ENCODE results near the gene APOBEC3G.
"Not testable (repeated sequence)": the region's sequence is repeated elsewhere in the genome, so short reads cannot be mapped to it uniquely, and the experiment has no call there.

- not testable (repeated sequence) for TF ChIP-seq CTCF, POLR2A, EP300 (IDR thresholded peaks at IDR 0.05)
Measured at GRCh38 chr22:39072581-39072981, 4.5 kb upstream of the APOBEC3G start.
